NB4 (cell line): ENCODE measurements around the gene SYNDIG1.

Source experiments
- POLR2A ChIP-seq: IDR thresholded peaks from 2 replicates; pipeline ENCODE4 v1.6.1; 2011; ENCODE audit warnings: mild to moderate bottlenecking; ENCODE audit not compliant: insufficient read length; ENCODE audit errors: extremely low read depth
- TF ChIP-seq, protein P1 (sequence below): IDR thresholded peaks from one replicate; pipeline ENCODE4 v1.5.1; 2012; ENCODE audit warnings: low read depth, low read length

DNA sequence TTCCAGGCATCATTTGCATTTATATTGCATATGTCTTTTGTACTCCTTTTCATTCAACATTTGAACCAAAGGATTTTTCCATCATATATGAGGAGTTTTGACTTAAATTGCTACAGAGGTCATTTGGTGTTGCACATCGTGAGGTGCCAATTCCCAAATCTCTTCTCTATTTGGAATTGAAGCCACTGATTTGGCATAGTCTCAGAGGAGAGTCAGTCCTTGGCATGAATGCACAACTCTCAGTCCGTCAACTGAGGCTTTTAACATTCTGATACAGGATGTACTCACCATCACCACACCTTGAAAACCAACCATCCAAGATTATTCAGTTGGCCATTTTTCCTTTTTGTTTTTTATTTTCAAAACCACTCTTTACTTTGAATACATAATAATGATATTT, 31.1 kb upstream of the SYNDIG1 start:
- TF ChIP-seq, protein P1, sequence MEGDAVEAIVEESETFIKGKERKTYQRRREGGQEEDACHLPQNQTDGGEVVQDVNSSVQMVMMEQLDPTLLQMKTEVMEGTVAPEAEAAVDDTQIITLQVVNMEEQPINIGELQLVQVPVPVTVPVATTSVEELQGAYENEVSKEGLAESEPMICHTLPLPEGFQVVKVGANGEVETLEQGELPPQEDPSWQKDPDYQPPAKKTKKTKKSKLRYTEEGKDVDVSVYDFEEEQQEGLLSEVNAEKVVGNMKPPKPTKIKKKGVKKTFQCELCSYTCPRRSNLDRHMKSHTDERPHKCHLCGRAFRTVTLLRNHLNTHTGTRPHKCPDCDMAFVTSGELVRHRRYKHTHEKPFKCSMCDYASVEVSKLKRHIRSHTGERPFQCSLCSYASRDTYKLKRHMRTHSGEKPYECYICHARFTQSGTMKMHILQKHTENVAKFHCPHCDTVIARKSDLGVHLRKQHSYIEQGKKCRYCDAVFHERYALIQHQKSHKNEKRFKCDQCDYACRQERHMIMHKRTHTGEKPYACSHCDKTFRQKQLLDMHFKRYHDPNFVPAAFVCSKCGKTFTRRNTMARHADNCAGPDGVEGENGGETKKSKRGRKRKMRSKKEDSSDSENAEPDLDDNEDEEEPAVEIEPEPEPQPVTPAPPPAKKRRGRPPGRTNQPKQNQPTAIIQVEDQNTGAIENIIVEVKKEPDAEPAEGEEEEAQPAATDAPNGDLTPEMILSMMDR = no peak
- no peak for TF ChIP-seq POLR2A
